GM23338 (cell line): ENCODE data around the gene FOXI2. TPM values are rescaled to one million over a fixed set of nuclear protein-coding genes. Genes with fewer than 3 reads are reported as not detected.

ENCODE experiments used
- ATAC-seq: fragments of 200-7000 bp; cut with Tn5 transposase; 3 replicates; pipeline ENCODE4 v1.9.1; 2020
- DNase-seq: peaks from one replicate; pipeline ENCODE4 v3.0.0-alpha.2; 2015; ENCODE audit warnings: low spot score
- H2AFZ ChIP-seq: fragments of 200-600 bp; sonication (generic); 2 replicates; pipeline ENCODE4 v1.8.0; 2016; ENCODE audit warnings: antibody characterized with exemption, mild to moderate bottlenecking, moderate library complexity
- H3F3A ChIP-seq: fragments of 200-600 bp; sonication (generic); replicated peaks from 2 replicates; pipeline ENCODE4 v1.8.0; 2017; ENCODE audit warnings: antibody characterized with exemption, mixed run types, low read depth
- H3K27ac ChIP-seq: fragments of 200-600 bp; sonication (generic); 2 replicates; pipeline ENCODE4 v1.6.1; 2016; ENCODE audit warnings: low read depth
- H3K27me3 ChIP-seq: fragments of 200-600 bp; sonication (generic); 2 replicates; pipeline ENCODE4 v1.8.0; 2016; ENCODE audit warnings: mild to moderate bottlenecking, mixed run types, moderate library complexity; ENCODE audit not compliant: insufficient read depth
- H3K36me3 ChIP-seq: fragments of 200-600 bp; sonication (generic); 2 replicates; pipeline ENCODE4 v1.8.0; 2016; ENCODE audit warnings: mild to moderate bottlenecking; ENCODE audit not compliant: insufficient read depth
- H3K4me1 ChIP-seq: fragments of 200-600 bp; sonication (generic); 2 replicates; pipeline ENCODE4 v1.8.0; 2016; ENCODE audit warnings: mild to moderate bottlenecking, moderate library complexity; ENCODE audit not compliant: insufficient read depth
- H3K4me2 ChIP-seq: fragments of 200-600 bp; sonication (generic); 2 replicates; pipeline ENCODE4 v1.7.1; 2017; ENCODE audit warnings: mixed run types
- H3K4me3 ChIP-seq: fragments of 200-600 bp; sonication (generic); 2 replicates; pipeline ENCODE4 v1.6.1; 2016; ENCODE audit warnings: mixed run types
- H3K79me2 ChIP-seq: fragments of 200-600 bp; sonication (generic); replicated peaks from 2 replicates; pipeline ENCODE4 v1.8.0; 2017; ENCODE audit warnings: mild to moderate bottlenecking; ENCODE audit not compliant: insufficient read depth
- H3K9me2 ChIP-seq: fragments of 200-600 bp; sonication (generic); 2 replicates; pipeline ENCODE4 v1.8.0; 2017; ENCODE audit not compliant: insufficient read depth
- H4K20me1 ChIP-seq: fragments of 200-600 bp; sonication (generic); replicated peaks from 2 replicates; pipeline ENCODE4 v1.8.0; 2017; ENCODE audit warnings: mild to moderate bottlenecking; ENCODE audit not compliant: insufficient read depth
- H3K27ac Mint-ChIP-seq: 2 replicates; pipeline ENCODE4 v1.8.0; 2020; ENCODE audit warnings: inconsistent platforms, mild to moderate bottlenecking, moderate library complexity, mixed read lengths
- H3K27me3 Mint-ChIP-seq: 3 replicates; pipeline ENCODE4 v1.8.0; 2022; ENCODE audit warnings: low read depth, mild to moderate bottlenecking, moderate library complexity, mixed read lengths, inconsistent platforms; ENCODE audit not compliant: insufficient read depth, poor library complexity
- H3K36me3 Mint-ChIP-seq: 3 replicates; pipeline ENCODE4 v1.8.0; 2021; ENCODE audit warnings: low read depth, mild to moderate bottlenecking, inconsistent platforms, moderate library complexity, mixed read lengths
- H3K4me1 Mint-ChIP-seq: 3 replicates; pipeline ENCODE4 v1.8.0; 2020; ENCODE audit warnings: mild to moderate bottlenecking, inconsistent platforms, mixed read lengths
- H3K4me3 Mint-ChIP-seq: 3 replicates; pipeline ENCODE4 v1.8.0; 2021; ENCODE audit warnings: moderate library complexity, mild to moderate bottlenecking, inconsistent platforms, mixed read lengths
- H3K9me3 Mint-ChIP-seq: 3 replicates; pipeline ENCODE4 v1.8.0; 2020; ENCODE audit warnings: moderate library complexity, mild to moderate bottlenecking, inconsistent platforms, mixed read lengths
- CREB1 ChIP-seq: fragments of 250-450 bp; sonication (Bioruptor Pico); IDR thresholded peaks from 2 replicates; pipeline ENCODE4 v1.5.0; 2020; ENCODE audit warnings: low read depth, mild to moderate bottlenecking, moderate library complexity
- CTCF ChIP-seq, 2 experiments: fragments of 200-600 bp in 1 of 2; sonication (generic) in 1 of 2; conservative IDR thresholded peaks; 2 replicates each; pipeline versions ENCODE4 v1.5.1 to v1.6.1; 2016 to 2017; ENCODE audit warnings: antibody characterized with exemption in 2 of 2, low read depth in 2 of 2, mild to moderate bottlenecking in 2 of 2, moderate library complexity in 1 of 2
- ETS1 ChIP-seq: IDR thresholded peaks from 2 replicates; pipeline ENCODE4 v1.6.1; 2016; ENCODE audit warnings: antibody characterized with exemption
- EZH2 ChIP-seq: fragments of 200-600 bp; sonication (generic); IDR thresholded peaks from one replicate; pipeline ENCODE4 v1.8.0; 2017; ENCODE audit warnings: antibody characterized with exemption, mild to moderate bottlenecking, low read depth; ENCODE audit not compliant: unreplicated experiment
- EZH2phosphoT487 ChIP-seq: fragments of 200-600 bp; sonication (generic); IDR thresholded peaks from one replicate; pipeline ENCODE4 v1.8.1; 2018; ENCODE audit warnings: antibody characterized with exemption; ENCODE audit not compliant: unreplicated experiment
- JUNB ChIP-seq: IDR thresholded peaks from one replicate; pipeline ENCODE4 v1.6.1; 2016; ENCODE audit warnings: antibody characterized with exemption; ENCODE audit not compliant: unreplicated experiment
- NANOG ChIP-seq: IDR thresholded peaks from 2 replicates; pipeline ENCODE4 v1.6.1; 2016; ENCODE audit warnings: antibody characterized with exemption, borderline replicate concordance
- POLR2AphosphoS5 ChIP-seq: IDR thresholded peaks from 2 replicates; pipeline ENCODE4 v1.6.1; 2016; ENCODE audit warnings: antibody characterized with exemption, low read depth
- REST ChIP-seq: IDR thresholded peaks from one replicate; pipeline ENCODE4 v1.6.1; 2018; ENCODE audit warnings: antibody characterized with exemption; ENCODE audit not compliant: unreplicated experiment
- STAT1 ChIP-seq: IDR thresholded peaks from one replicate; pipeline ENCODE4 v1.6.1; 2016; ENCODE audit warnings: antibody characterized with exemption; ENCODE audit not compliant: unreplicated experiment
- ZNF114 ChIP-seq: fragments of 250-450 bp; sonication (Bioruptor Pico); IDR thresholded peaks from 2 replicates; pipeline ENCODE4 v1.5.0; 2020; ENCODE audit warnings: mild to moderate bottlenecking, moderate library complexity
- ZNF331 ChIP-seq: fragments of 250-450 bp; sonication (Bioruptor Pico); IDR thresholded peaks from 2 replicates; pipeline ENCODE4 v1.5.0; 2020; ENCODE audit warnings: low read depth, mild to moderate bottlenecking, moderate library complexity
- ZNF462 ChIP-seq: fragments of 250-450 bp; sonication (Bioruptor Pico); IDR thresholded peaks from 2 replicates; pipeline ENCODE4 v1.5.0; 2020; ENCODE audit warnings: mild to moderate bottlenecking, moderate library complexity
- polyA plus RNA-seq: library from polyadenylated mRNA; unstranded; fragments of >200 nt; fragmentation: Nextera tagmentation; extraction: Ambion mirVana; gene quantifications from 2 replicates; pipeline ENCODE4 v1.2.1, GENCODE V29; 2016
- total RNA-seq: library from RNA; depleted of rRNA; stranded (reverse); fragments of >200 nt; shearing (Covaris generic); gene quantifications from 2 replicates; pipeline ENCODE4 v1.2.3, GENCODE V29; 2014

FOXI2 gene
- total and polyA plus RNA-seq, 2 experiments from 2014 or later, result 0.74 to 1.3 TPM

GRCh38 chr10:127744956-127745355 lies 8.0 kb downstream of the FOXI2 start:
- Mint-ChIP-seq H3K9me3 (peaks cover 2% of the 10 kb centered on the region; the same call in 1 of the 3 replicates), H3K4me1 (peaks cover 10% of the 10 kb centered on the region; the same call in 2 of the 3 replicates), H3K36me3 (no peaks in the 10 kb centered on the region), H3K4me3 (no peak overlapping the region), H3K27me3 (peaks cover 17% of the 10 kb centered on the region), H3K27ac (no peak overlapping the region)
- Histone ChIP-seq H3K79me2 (no peaks in the 10 kb centered on the region), H3K27me3 (peaks cover 3% of the 10 kb centered on the region; the same call in 1 of the 2 replicates), H2AFZ (no peak overlapping the region), H3K4me1 (no peaks in the 10 kb centered on the region), H3F3A (no peaks in the 10 kb centered on the region), H3K36me3 (no peaks in the 10 kb centered on the region), H3K4me3 (no peak overlapping the region), H3K27ac (no peak overlapping the region), H4K20me1 (no peaks in the 10 kb centered on the region), H3K9me2 (peaks cover 3% of the 10 kb centered on the region; the same call in 1 of the 2 replicates), H3K4me2 (no peak overlapping the region)
- ATAC-seq, result no peak
- DNase-seq, result no peak
- no peak for TF ChIP-seq ZNF462 (CRISPR knock-in tag)
- no peak for TF ChIP-seq ZNF331 (CRISPR knock-in tag)
- no peak for TF ChIP-seq STAT1
- TF ChIP-seq REST, result no peak
- TF ChIP-seq EZH2phosphoT487, result no peak
- no peak for TF ChIP-seq EZH2
- no peak for TF ChIP-seq ETS1
- TF ChIP-seq JUNB, result no peak
- TF ChIP-seq ZNF114, result no peak
- TF ChIP-seq CREB1 (CRISPR knock-in tag), result no peak
- no peak for TF ChIP-seq CTCF (conservative IDR thresholded peaks at IDR 0.05; ENCODE audit: low read depth in 2 of 2)
- TF ChIP-seq NANOG, result no peak
- no peak for TF ChIP-seq POLR2AphosphoS5
